HepG2 (cell line): ENCODE results near the gene STRIP1. TPM values are rescaled to one million over a fixed set of nuclear protein-coding genes. Genes with fewer than 3 reads are reported as not detected.

Experiments used
- ATAC-seq: fragments of 200-7000 bp; cut with Tn5 transposase; 3 replicates; pipeline ENCODE4 v1.9.1; 2020; ENCODE audit warnings: mild to moderate bottlenecking, moderate library complexity
- BruUV-seq: library from RNA; stranded (reverse); fragments of 400-500 nt; replicated peaks from 2 replicates; lab custom pipeline; 2021; lab: Mats Ljungman, UMichigan
- CTCF ChIA-PET: fragments of 300-600 bp; formaldehyde crosslinking; extraction: SDS; loops from one replicate; lab custom pipeline; 2021; ENCODE audit warnings: low total read pairs, inconsistent platforms, low intra/inter-chr PET ratio; lab: Yijun Ruan, JAX
- POLR2A ChIA-PET: fragments of 350-600 bp; sonication (Branson Sonifier 250); formaldehyde crosslinking; loops from one replicate; lab custom pipeline; 2020; ENCODE audit warnings: antibody characterized with exemption, inconsistent platforms; lab: Yijun Ruan, JAX
- DNase-seq: peaks from one replicate; pipeline ENCODE4 v3.0.0-alpha.2; 2015; ENCODE audit warnings: low spot score
- FAIRE-seq: peaks from 3 replicates; lab custom pipeline; 2011; peaks lifted over from hg19 to GRCh38; lab: Jason Lieb, UNC
- H2AFZ ChIP-seq: one replicate; pipeline ENCODE4 v1.6.1; 2011; ENCODE audit warnings: low read length, inconsistent platforms
- H3K27ac ChIP-seq: fragments of 300-600 bp; 3 replicates; pipeline ENCODE4 v1.8.0; 2011; ENCODE audit warnings: mixed run types, mild to moderate bottlenecking, mixed read lengths, low read length, inconsistent platforms; ENCODE audit not compliant: insufficient read depth; ENCODE audit errors: extremely low read length
- H3K27me3 ChIP-seq, 2 experiments: fragments of 200-600 bp in 1 of 2; 2 replicates in 1 of 2; 3 replicates in 1 of 2; pipeline versions ENCODE4 v1.6.0 to v1.8.0; 2011; ENCODE audit warnings: low read length in 2 of 2, mild to moderate bottlenecking in 2 of 2, moderate library complexity in 2 of 2, inconsistent platforms in 1 of 2; ENCODE audit not compliant: insufficient read depth in 2 of 2, control insufficient read depth in 1 of 2
- H3K36me3 ChIP-seq, 2 experiments: fragments of 200-600 bp in 1 of 2; replicated peaks in 1 of 2; 2 replicates in 1 of 2; 3 replicates in 1 of 2; pipeline versions ENCODE4 v1.5.1 to v1.8.0; 2011; ENCODE audit warnings: low read length in 2 of 2, inconsistent platforms in 1 of 2; ENCODE audit not compliant: insufficient read depth in 2 of 2, control insufficient read depth in 1 of 2
- H3K4me1 ChIP-seq: 2 replicates; pipeline ENCODE4 v1.5.1; 2012; ENCODE audit warnings: low read length, inconsistent platforms; ENCODE audit not compliant: insufficient read depth
- H3K4me2 ChIP-seq: 2 replicates; pipeline ENCODE4 v1.6.0; 2011; ENCODE audit warnings: low read depth, low read length, inconsistent platforms
- H3K4me3 ChIP-seq, 3 experiments: fragments of 200-600 bp in 1 of 3; sonication (generic), shearing (Covaris generic) in 1 of 3; replicated peaks in 1 of 3; 2 replicates each; pipeline ENCODE4 v1.5.1; 2011 to 2016; ENCODE audit warnings: low read length in 3 of 3, inconsistent platforms in 2 of 3, low read depth in 2 of 3, mild to moderate bottlenecking in 2 of 3, control low read depth in 1 of 3, mixed read lengths in 1 of 3; ENCODE audit not compliant: insufficient read depth in 1 of 3
- H3K79me2 ChIP-seq: one replicate; pipeline ENCODE4 v1.6.1; 2011; ENCODE audit warnings: low read length, inconsistent platforms; ENCODE audit not compliant: insufficient read depth
- H3K9ac ChIP-seq: 2 replicates; pipeline ENCODE4 v1.6.0; 2011; ENCODE audit warnings: mild to moderate bottlenecking, low read depth, low read length, inconsistent platforms; ENCODE audit not compliant: insufficient read depth
- H3K9me3 ChIP-seq: 2 replicates; pipeline ENCODE4 v1.5.1; 2012; ENCODE audit warnings: mild to moderate bottlenecking, low read length
- H4K20me1 ChIP-seq: 2 replicates; pipeline ENCODE4 v1.6.0; 2011; ENCODE audit warnings: inconsistent platforms, mild to moderate bottlenecking, low read length, moderate library complexity; ENCODE audit not compliant: insufficient read depth
- ATM ChIP-seq: fragments of 450-650 bp; IDR thresholded peaks from 2 replicates; pipeline ENCODE4 v1.7.1; 2017; ENCODE audit warnings: mild to moderate bottlenecking, borderline replicate concordance
- GPN1 ChIP-seq: sonication (generic); formaldehyde crosslinking; IDR thresholded peaks from 2 replicates; pipeline ENCODE4 v1.5.1; 2020; ENCODE audit warnings: missing genetic modification reagents, borderline replicate concordance
- KDM5A ChIP-seq: fragments of 200-600 bp; sonication (generic); IDR thresholded peaks from 2 replicates; pipeline ENCODE4 v1.7.0; 2018; ENCODE audit warnings: antibody characterized with exemption, mild to moderate bottlenecking, low read length, borderline replicate concordance
- KLF13 ChIP-seq: sonication (generic); formaldehyde crosslinking; IDR thresholded peaks from 2 replicates; pipeline ENCODE4 v1.4.0; 2020; ENCODE audit warnings: mild to moderate bottlenecking, missing genetic modification reagents
- NPAS2 ChIP-seq: sonication (generic); formaldehyde crosslinking; IDR thresholded peaks from 2 replicates; pipeline ENCODE4 v1.8.0; 2022; ENCODE audit warnings: mild to moderate bottlenecking, missing genetic modification reagents, borderline replicate concordance
- PRMT3 ChIP-seq: sonication (generic); formaldehyde crosslinking; IDR thresholded peaks from 2 replicates; pipeline ENCODE4 v1.8.1; 2022; ENCODE audit warnings: low read depth, mild to moderate bottlenecking, moderate library complexity, missing genetic modification reagents, borderline replicate concordance
- SMYD3 ChIP-seq: sonication (generic); formaldehyde crosslinking; IDR thresholded peaks from 2 replicates; pipeline ENCODE4 v1.8.1; 2023; ENCODE audit warnings: mild to moderate bottlenecking, missing genetic modification reagents
- SRY ChIP-seq: sonication (generic); formaldehyde crosslinking; IDR thresholded peaks from 2 replicates; pipeline ENCODE4 v1.8.0; 2022; ENCODE audit warnings: mild to moderate bottlenecking, missing genetic modification reagents
- SUZ12 ChIP-seq: fragments of 150-350 bp; IDR thresholded peaks from 2 replicates; pipeline ENCODE4 v1.6.1; 2014; ENCODE audit warnings: low read depth, low read length
- ZNF136 ChIP-seq: sonication (generic); formaldehyde crosslinking; IDR thresholded peaks from 2 replicates; pipeline ENCODE4 v1.8.1; 2022; ENCODE audit warnings: low read depth, mild to moderate bottlenecking, moderate library complexity, missing genetic modification reagents
- ZNF264 ChIP-seq: sonication (generic); formaldehyde crosslinking; IDR thresholded peaks from 2 replicates; pipeline ENCODE4 v1.4.0; 2020; ENCODE audit warnings: missing genetic modification reagents
- ZNF577 ChIP-seq: sonication (generic); formaldehyde crosslinking; IDR thresholded peaks from 2 replicates; pipeline ENCODE4 v1.4.0; 2020; ENCODE audit warnings: mild to moderate bottlenecking, low read depth, missing genetic modification reagents, borderline replicate concordance
- ZNF703 ChIP-seq: sonication (generic); formaldehyde crosslinking; IDR thresholded peaks from 2 replicates; pipeline ENCODE4 v1.5.1; 2020; ENCODE audit warnings: missing genetic modification reagents, mild to moderate bottlenecking, moderate library complexity, borderline replicate concordance
- ZNF891 ChIP-seq: sonication (generic); formaldehyde crosslinking; IDR thresholded peaks from 2 replicates; pipeline ENCODE4 v1.5.0; 2020; ENCODE audit warnings: mild to moderate bottlenecking, missing genetic modification reagents
- WGBS: methylation state at CpG from one replicate; pipeline ENCODE4 v1.1.6; 2017; ENCODE audit warnings: low lambda C conversion rate; 5-methylcytosine and 5-hydroxymethylcytosine counted together
- in situ Hi-C: cut with HindIII; loops from 2 replicates; pipeline ENCODE4 v1.10.0; 2017; ENCODE audit warnings: low pct_unique_long_range_greater_than_20kb; ENCODE audit not compliant: extremely low pct_ligation_motif_present
- intact Hi-C: fragments of 100-400 bp; cut with micrococcal nuclease; formaldehyde crosslinking; loops from one replicate; pipeline ENCODE4 v1.10.0; 2022; ENCODE audit not compliant: unreplicated experiment
- polyA plus RNA-seq, 8 experiments: library from polyadenylated mRNA; depleted of rRNA in 3 of 8; stranded (reverse) in 7 of 8; unstranded in 1 of 8; fragments of >200 nt; fragmentation: Illumina TruSeq in 4 of 8; extraction: Trizol in 4 of 8; gene quantifications; 2 replicates each; pipeline versions ENCODE4 v1.2.1 to v1.2.3, GENCODE V29; 2011 to 2016; ENCODE audit warnings: low read depth in 4 of 8, missing spikeins in 1 of 8, mixed read lengths in 1 of 8; ENCODE audit not compliant: insufficient read depth in 1 of 8
- total RNA-seq, 5 experiments: library from RNA; depleted of rRNA; stranded (reverse); fragments of >200 nt; fragmentation: Illumina TruSeq; extraction: Trizol; gene quantifications; 2 replicates each; pipeline ENCODE4 v1.2.3, GENCODE V29; 2016; ENCODE audit warnings: low read depth in 1 of 5
- TF ChIP-seq, protein P1 (sequence below): sonication (generic); formaldehyde crosslinking; IDR thresholded peaks from 2 replicates; pipeline ENCODE4 v1.5.0; 2020; ENCODE audit warnings: missing genetic modification reagents
- TF ChIP-seq, protein P2 (sequence below): sonication (generic); formaldehyde crosslinking; IDR thresholded peaks from 2 replicates; pipeline ENCODE4 v1.5.0; 2020; ENCODE audit warnings: missing genetic modification reagents, mild to moderate bottlenecking, borderline replicate concordance
- TF ChIP-seq, protein P3 (sequence below): sonication (generic); formaldehyde crosslinking; IDR thresholded peaks from 2 replicates; pipeline ENCODE4 v1.5.0; 2020; ENCODE audit warnings: mild to moderate bottlenecking, missing genetic modification reagents, borderline replicate concordance

The STRIP1 gene
- total and polyA plus RNA-seq, 2 of the 13 experiments (the other 11 are each of a cell fraction or from before 2014, with no cell fraction given), result 20.9 to 27.9 TPM

DNA sequence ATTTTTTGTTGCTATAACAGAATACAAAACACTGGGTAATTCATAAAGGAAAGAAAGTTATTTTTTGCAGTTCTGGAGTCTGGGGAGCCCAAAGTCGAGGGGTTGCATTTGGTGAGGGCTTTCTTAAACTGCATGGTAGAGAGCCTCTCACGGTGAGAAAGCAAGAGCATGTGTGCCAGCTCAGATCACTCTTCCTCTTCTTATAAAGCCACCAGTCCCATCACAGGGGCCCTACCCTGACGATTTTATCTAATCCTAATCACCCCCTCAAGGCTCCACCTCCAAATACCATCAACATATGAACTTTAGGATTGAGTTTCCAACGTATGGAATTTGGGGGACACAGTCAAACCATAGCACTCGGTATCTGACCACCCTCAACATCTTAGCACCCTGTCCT, 1.0 kb upstream of the STRIP1 start:
- no peak for TF ChIP-seq NPAS2 (CRISPR knock-in tag)
- TF ChIP-seq, protein P1, sequence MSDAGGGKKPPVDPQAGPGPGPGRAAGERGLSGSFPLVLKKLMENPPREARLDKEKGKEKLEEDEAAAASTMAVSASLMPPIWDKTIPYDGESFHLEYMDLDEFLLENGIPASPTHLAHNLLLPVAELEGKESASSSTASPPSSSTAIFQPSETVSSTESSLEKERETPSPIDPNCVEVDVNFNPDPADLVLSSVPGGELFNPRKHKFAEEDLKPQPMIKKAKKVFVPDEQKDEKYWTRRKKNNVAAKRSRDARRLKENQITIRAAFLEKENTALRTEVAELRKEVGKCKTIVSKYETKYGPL (CRISPR knock-in tag), result no peak
- no peak for TF ChIP-seq PRMT3
- no peak for TF ChIP-seq KDM5A
- TF ChIP-seq ZNF577 (CRISPR knock-in tag), result no peak
- TF ChIP-seq GPN1 (CRISPR knock-in tag), result no peak
- no peak for TF ChIP-seq ATM
- no peak for TF ChIP-seq SUZ12
- TF ChIP-seq, protein P2, sequence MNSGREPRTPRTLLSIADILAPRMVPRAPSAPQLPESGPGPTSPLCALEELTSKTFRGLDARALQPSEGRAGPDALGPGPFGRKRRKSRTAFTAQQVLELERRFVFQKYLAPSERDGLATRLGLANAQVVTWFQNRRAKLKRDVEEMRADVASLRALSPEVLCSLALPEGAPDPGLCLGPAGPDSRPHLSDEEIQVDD, result no peak
- TF ChIP-seq, protein P3, sequence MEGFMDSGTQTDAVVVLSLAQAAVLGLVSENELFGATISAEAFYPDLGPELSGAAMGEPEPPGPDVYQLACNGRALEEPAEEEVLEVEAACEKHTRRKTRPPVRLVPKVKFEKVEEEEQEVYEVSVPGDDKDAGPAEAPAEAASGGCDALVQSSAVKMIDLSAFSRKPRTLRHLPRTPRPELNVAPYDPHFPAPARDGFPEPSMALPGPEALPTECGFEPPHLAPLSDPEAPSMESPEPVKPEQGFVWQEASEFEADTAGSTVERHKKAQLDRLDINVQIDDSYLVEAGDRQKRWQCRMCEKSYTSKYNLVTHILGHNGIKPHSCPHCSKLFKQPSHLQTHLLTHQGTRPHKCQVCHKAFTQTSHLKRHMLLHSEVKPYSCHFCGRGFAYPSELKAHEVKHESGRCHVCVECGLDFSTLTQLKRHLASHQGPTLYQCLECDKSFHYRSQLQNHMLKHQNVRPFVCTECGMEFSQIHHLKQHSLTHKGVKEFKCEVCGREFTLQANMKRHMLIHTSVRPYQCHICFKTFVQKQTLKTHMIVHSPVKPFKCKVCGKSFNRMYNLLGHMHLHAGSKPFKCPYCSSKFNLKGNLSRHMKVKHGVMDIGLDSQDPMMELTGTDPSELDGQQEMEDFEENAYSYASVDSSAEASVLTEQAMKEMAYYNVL, result no peak
- TF ChIP-seq ZNF136 (CRISPR knock-in tag), result no peak
- no peak for TF ChIP-seq SMYD3 (CRISPR knock-in tag)
- TF ChIP-seq ZNF891 (CRISPR knock-in tag), result no peak
- TF ChIP-seq SRY (CRISPR knock-in tag), result no peak
- no peak for TF ChIP-seq KLF13 (CRISPR knock-in tag)
- TF ChIP-seq ZNF703 (CRISPR knock-in tag), result no peak
- TF ChIP-seq ZNF264 (CRISPR knock-in tag), result no peak
- ATAC-seq, result no peak
- no peak for DNase-seq
- POLR2A ChIA-PET, result no interaction called here
- no TSS peak for BruUV-seq
- H3K27me3 ChIP-seq, result no peaks in the 10 kb centered on the region
- H3K36me3 ChIP-seq, result peaks cover 3 to 4% of the 10 kb centered on the region in 2 experiments; a peak in 2 of 5 replicates
- H4K20me1 ChIP-seq, result peaks cover 4% of the 10 kb centered on the region; the same call in 1 of the 2 replicates
- no peak overlapping the region; a peak in 1 of 6 replicates for H3K4me3 ChIP-seq
- peak overlapping the region; percentile 95 for H2AFZ ChIP-seq
- H3K79me2 ChIP-seq, result peaks cover 25% of the 10 kb centered on the region
- 94% methylated on average over 5 of the region's 5 CpGs for WGBS
- H3K4me2 ChIP-seq, result no peak overlapping the region
- H3K9me3 ChIP-seq, result no peaks in the 10 kb centered on the region
- CTCF ChIA-PET, result no interaction called here
- H3K27ac ChIP-seq, result no peak overlapping the region
- H3K4me1 ChIP-seq, result peaks cover 38% of the 10 kb centered on the region
- in situ Hi-C loops (no loop called here), intact Hi-C loops (no loop called here)
- no peak overlapping the region for H3K9ac ChIP-seq
- no peak for FAIRE-seq
